SU-DHL-6 (cell line): ENCODE measurements around the gene TBX19.
"Not testable (repeated sequence)": the region's sequence is repeated elsewhere in the genome, so short reads cannot be mapped to it uniquely, and the experiment has no call there.

Experiments
- H2AFZ ChIP-seq: fragments of 200-600 bp; sonication (generic); 2 replicates; pipeline ENCODE4 v1.6.1; 2014; ENCODE audit warnings: low read depth, mild to moderate bottlenecking, moderate library complexity, mixed read lengths, antibody characterized with exemption, low read length; ENCODE audit not compliant: severe bottlenecking
- H3F3A ChIP-seq: fragments of 200-600 bp; shearing (Covaris generic); 2 replicates; pipeline ENCODE4 v1.6.0; 2016; ENCODE audit warnings: antibody characterized with exemption, mild to moderate bottlenecking; ENCODE audit not compliant: insufficient read depth
- H3K27ac ChIP-seq: fragments of 200-600 bp; sonication (generic); 2 replicates; pipeline ENCODE4 v1.5.1; 2016; ENCODE audit warnings: low read depth, mild to moderate bottlenecking, low read length, moderate library complexity, mixed read lengths
- H3K27me3 ChIP-seq: fragments of 200-600 bp; sonication (generic), shearing (Covaris generic); 2 replicates; pipeline ENCODE4 v1.6.0; 2014; ENCODE audit warnings: mild to moderate bottlenecking, low read length
- H3K36me3 ChIP-seq: fragments of 200-600 bp; sonication (generic); 2 replicates; pipeline ENCODE4 v1.6.1; 2014; ENCODE audit warnings: mild to moderate bottlenecking, low read length, mixed read lengths
- H3K4me2 ChIP-seq: fragments of 300-600, 200-600 bp; shearing (Covaris generic), sonication (generic); 2 replicates; pipeline ENCODE4 v1.6.0; 2014; ENCODE audit warnings: low read length, low read depth, mild to moderate bottlenecking; ENCODE audit not compliant: poor library complexity, severe bottlenecking
- H3K4me3 ChIP-seq: fragments of 200-600 bp; sonication (generic); 2 replicates; pipeline ENCODE4 v1.5.1; 2014; ENCODE audit warnings: antibody characterized with exemption, low read length, mild to moderate bottlenecking, mixed read lengths; ENCODE audit not compliant: insufficient read depth, poor library complexity, severe bottlenecking
- H3K79me2 ChIP-seq: fragments of 200-600 bp; sonication (generic); 2 replicates; pipeline ENCODE4 v1.6.1; 2014; ENCODE audit warnings: mild to moderate bottlenecking, low read length, moderate library complexity; ENCODE audit not compliant: insufficient read depth
- H3K9ac ChIP-seq: fragments of 200-600 bp; sonication (generic); 2 replicates; pipeline ENCODE4 v1.7.0; 2014; ENCODE audit warnings: mild to moderate bottlenecking, low read length
- H3K9me2 ChIP-seq: fragments of 200-600 bp; sonication (generic); replicated peaks from 2 replicates; pipeline ENCODE4 v1.6.1; 2014; ENCODE audit warnings: low read length; ENCODE audit not compliant: insufficient read depth
- H3K9me3 ChIP-seq: fragments of 200-600 bp; sonication (generic); 2 replicates; pipeline ENCODE4 v1.6.1; 2014; ENCODE audit warnings: low read length, mixed read lengths; ENCODE audit not compliant: insufficient read depth
- H4K20me1 ChIP-seq: fragments of 200-600 bp; sonication (generic); 2 replicates; pipeline ENCODE4 v1.6.1; 2014; ENCODE audit warnings: low read depth, mild to moderate bottlenecking, antibody characterized with exemption, low read length, moderate library complexity, mixed read lengths
- CTCF ChIP-seq: fragments of 200-600 bp; sonication (generic); IDR thresholded peaks from one replicate; pipeline ENCODE4 v1.5.1; 2017; ENCODE audit warnings: antibody characterized with exemption, mild to moderate bottlenecking, low read length, moderate library complexity; ENCODE audit not compliant: insufficient read depth, poor library complexity, severe bottlenecking
- EZH2phosphoT487 ChIP-seq: fragments of 200-600 bp; sonication (generic), shearing (Covaris generic); conservative IDR thresholded peaks from 2 replicates; pipeline ENCODE4 v1.6.1; 2018; ENCODE audit warnings: mild to moderate bottlenecking, antibody characterized with exemption, low read length, moderate library complexity, mixed read lengths

Gene TBX19

DNA sequence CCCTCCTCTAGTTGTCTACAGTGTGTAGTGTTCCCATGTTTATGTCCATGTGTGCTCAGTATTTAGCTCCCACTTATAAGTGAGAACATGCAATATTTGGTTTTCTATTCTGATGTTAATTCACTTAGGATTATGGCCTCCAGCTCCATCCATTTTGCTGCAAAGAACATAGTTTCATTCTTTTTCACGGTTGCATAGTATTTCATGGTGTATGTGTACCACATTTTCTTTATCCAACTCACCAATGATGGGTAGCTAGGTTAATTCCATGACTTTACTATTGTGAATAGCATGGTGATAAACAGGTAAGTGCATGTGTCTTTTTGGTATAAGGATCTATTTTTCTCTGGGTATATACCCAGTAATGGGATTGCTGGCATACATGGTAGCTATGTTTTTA, 67.0 kb downstream of the TBX19 start:
- Histone ChIP-seq H3K4me2 (no peak overlapping the region), H3K9ac (no peak overlapping the region), H3K4me3 (no peak overlapping the region)

DNA sequence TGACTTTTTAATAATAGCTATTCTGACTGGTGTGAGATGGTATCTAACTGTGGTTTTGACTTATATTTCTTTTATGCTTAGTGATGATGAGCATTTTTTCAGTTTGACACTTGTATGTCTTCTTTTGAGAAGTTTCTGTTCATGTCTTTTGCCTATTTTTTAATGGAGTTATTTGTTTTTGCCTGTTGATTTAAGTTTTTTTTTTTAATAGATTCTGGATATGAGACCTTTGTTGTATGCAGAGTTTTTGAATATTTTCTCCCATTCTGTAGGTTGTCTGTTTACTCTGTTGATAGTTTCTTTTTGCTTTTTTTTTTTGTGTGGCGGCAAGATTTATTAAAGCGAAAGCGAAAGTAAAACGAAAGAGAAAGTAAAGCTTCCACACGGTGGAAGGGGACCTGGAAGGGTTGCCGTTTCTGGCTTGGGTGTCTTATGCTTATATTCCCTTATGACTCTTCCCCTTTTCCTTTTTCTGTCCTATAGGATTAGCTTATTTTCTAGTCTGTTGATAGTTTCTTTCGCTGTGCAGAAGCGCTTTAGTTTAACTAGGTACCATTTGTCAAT, 67.6 kb downstream of the TBX19 start:
- Histone ChIP-seq H3K27ac (no peak overlapping the region), H3K4me2 (peak overlapping the region; percentile 20), H3K9me2 (no peaks in the 10 kb centered on the region), H3K27me3 (no peaks in the 10 kb centered on the region), H3K36me3 (no peaks in the 10 kb centered on the region), H2AFZ (no peak overlapping the region), H3K9ac (no peak overlapping the region), H3K4me3 (no peak overlapping the region), H3K79me2 (no peaks in the 10 kb centered on the region), H4K20me1 (no peaks in the 10 kb centered on the region), H3K9me3 (no peaks in the 10 kb centered on the region), H3F3A (no peaks in the 10 kb centered on the region)
- TF ChIP-seq EZH2phosphoT487 (no peak), CTCF (no peak)

More for the DNA sequence above, 67.0 kb downstream of the TBX19 start:
- Histone ChIP-seq H3K36me3 (no peaks in the 10 kb centered on the region), H3K9me3 (no peaks in the 10 kb centered on the region), H2AFZ (no peak overlapping the region), H4K20me1 (no peaks in the 10 kb centered on the region), H3K9me2 (no peaks in the 10 kb centered on the region), H3F3A (no peaks in the 10 kb centered on the region), H3K27ac (no peak overlapping the region), H3K27me3 (no peaks in the 10 kb centered on the region), H3K79me2 (no peaks in the 10 kb centered on the region)
- TF ChIP-seq CTCF (no peak), EZH2phosphoT487 (no peak)

- H3K4me3 ChIP-seq, H3K9ac ChIP-seq, H2AFZ ChIP-seq, H3K27ac ChIP-seq, H3K79me2 ChIP-seq, H3K27me3 ChIP-seq, H3F3A ChIP-seq, H3K36me3 ChIP-seq, H3K9me2 ChIP-seq, H3K9me3 ChIP-seq, H4K20me1 ChIP-seq, H3K4me2 ChIP-seq: not testable (repeated sequence)
Measured at GRCh38 chr1:168354335-168355269, 73.9 kb downstream of the TBX19 start.
